HCT116 (cell line): ENCODE measurements around the gene SMARCA2. TPM values are rescaled to one million over a fixed set of nuclear protein-coding genes. Genes with fewer than 3 reads are reported as not detected.

Source experiments
- ATAC-seq: fragments of 200-7000 bp; cut with Tn5 transposase; 2 replicates; pipeline ENCODE4 v1.9.1; 2020; ENCODE audit warnings: mild to moderate bottlenecking, moderate library complexity
- BruUV-seq: library from RNA; stranded (reverse); fragments of 400-500 nt; replicated peaks from 2 replicates; lab custom pipeline; 2021; lab: Mats Ljungman, UMichigan
- CTCF ChIA-PET: fragments of 300-600 bp; sonication (Branson Sonifier 250); formaldehyde crosslinking; loops from one replicate; lab custom pipeline; 2021; ENCODE audit warnings: antibody characterized with exemption; lab: Charles Lee
- POLR2A ChIA-PET: fragments of 300-600, 350-600 bp; sonication (Branson Sonifier 250); formaldehyde crosslinking; loops from one replicate; lab custom pipeline; 2021; ENCODE audit warnings: antibody characterized with exemption; lab: Charles Lee
- RAD21 ChIA-PET, 2 experiments: fragments of 300-600 bp; sonication (Branson Sonifier 250); formaldehyde crosslinking; loops; one replicate each; lab custom pipeline; 2023; ENCODE audit warnings: low total read pairs in 2 of 2; ENCODE audit not compliant: uncharacterized antibody in 2 of 2, unreplicated experiment in 2 of 2, low non-redundant PET in 1 of 2; lab: Charles Lee
- DNase-seq: peaks from one replicate; pipeline ENCODE4 v3.0.0-alpha.2; 2010; ENCODE audit warnings: low read depth, low spot score
- H2AFZ ChIP-seq: fragments of 200-600 bp; shearing (Covaris generic), sonication (generic); 2 replicates; pipeline ENCODE4 v1.6.1; 2017; ENCODE audit warnings: low read depth, mixed run types, mixed read lengths, antibody characterized with exemption, low read length; ENCODE audit not compliant: poor library complexity, severe bottlenecking
- H3K27ac ChIP-seq: 2 replicates; pipeline ENCODE4 v1.5.1; 2012; ENCODE audit warnings: low read depth, low read length
- H3K27me3 ChIP-seq: fragments of 200-600 bp; sonication (generic); 2 replicates; pipeline ENCODE4 v1.6.1; 2016; ENCODE audit warnings: mixed run types, low read length, mixed read lengths; ENCODE audit not compliant: insufficient read depth
- H3K36me3 ChIP-seq, 2 experiments: fragments of 200-500 bp in 1 of 2; fragments of 200-600 bp in 1 of 2; sonication (Bioruptor generic) in 1 of 2; sonication (generic) in 1 of 2; 2 replicates each; pipeline versions ENCODE4 v1.5.1 to v1.6.1; 2014 to 2016; ENCODE audit warnings: low read length in 2 of 2, inconsistent platforms in 1 of 2, mixed read lengths in 1 of 2, mixed run types in 1 of 2; ENCODE audit not compliant: insufficient read depth in 2 of 2, control insufficient read depth in 1 of 2
- H3K4me1 ChIP-seq, 2 experiments: fragments of 200-600 bp in 1 of 2; sonication (generic) in 1 of 2; 2 replicates each; pipeline versions ENCODE4 v1.5.1 to v1.6.1; 2012 to 2017; ENCODE audit warnings: low read length in 2 of 2, inconsistent platforms in 1 of 2, mild to moderate bottlenecking in 1 of 2, mixed read lengths in 1 of 2, mixed run types in 1 of 2, moderate library complexity in 1 of 2; ENCODE audit not compliant: insufficient read depth in 2 of 2, control insufficient read depth in 1 of 2
- H3K4me2 ChIP-seq: fragments of 200-600 bp; sonication (generic); 2 replicates; pipeline ENCODE4 v1.6.1; 2017; ENCODE audit warnings: mixed run types, low read length, mixed read lengths
- H3K4me3 ChIP-seq, 2 experiments: fragments of 200-600 bp in 1 of 2; sonication (generic) in 1 of 2; replicated peaks in 1 of 2; 2 replicates each; pipeline ENCODE4 v1.5.1; 2011 to 2016; ENCODE audit warnings: low read length in 2 of 2, control low read depth in 1 of 2, low read depth in 1 of 2, mild to moderate bottlenecking in 1 of 2, mixed read lengths in 1 of 2, mixed run types in 1 of 2
- H3K79me2 ChIP-seq: fragments of 200-600 bp; sonication (generic); 2 replicates; pipeline ENCODE4 v1.6.1; 2017; ENCODE audit warnings: mild to moderate bottlenecking, mixed run types, low read length, moderate library complexity, mixed read lengths; ENCODE audit not compliant: insufficient read depth
- H3K9ac ChIP-seq: fragments of 200-600 bp; sonication (generic); 2 replicates; pipeline ENCODE4 v1.6.1; 2016; ENCODE audit warnings: low read length, mixed read lengths
- H3K9me2 ChIP-seq: fragments of 200-600 bp; sonication (generic), shearing (Covaris generic); 2 replicates; pipeline ENCODE4 v1.6.1; 2017; ENCODE audit warnings: mixed run types, mild to moderate bottlenecking, moderate library complexity; ENCODE audit not compliant: insufficient read depth
- H3K9me3 ChIP-seq, 2 experiments: fragments of 200-500 bp in 1 of 2; fragments of 200-600 bp in 1 of 2; sonication (Bioruptor generic) in 1 of 2; sonication (generic) in 1 of 2; 2 replicates each; pipeline ENCODE4 v1.6.1; 2014 to 2017; ENCODE audit warnings: low read length in 2 of 2, mixed read lengths in 2 of 2, inconsistent platforms in 1 of 2, low read depth in 1 of 2, mild to moderate bottlenecking in 1 of 2, mixed run types in 1 of 2, moderate library complexity in 1 of 2; ENCODE audit not compliant: control insufficient read depth in 1 of 2, insufficient read depth in 1 of 2
- H4K20me1 ChIP-seq: fragments of 200-600 bp; sonication (generic), shearing (Covaris generic); 2 replicates; pipeline ENCODE4 v1.6.1; 2017; ENCODE audit warnings: mixed run types, mild to moderate bottlenecking, moderate library complexity; ENCODE audit not compliant: insufficient read depth
- CEBPB ChIP-seq: IDR thresholded peaks from 2 replicates; pipeline ENCODE4 v1.6.1; 2012; ENCODE audit warnings: low read depth
- CTCF ChIP-seq, 3 experiments: fragments of 200-600 bp in 1 of 3; sonication (generic) in 1 of 3; IDR thresholded peaks in 2 of 3; conservative IDR thresholded peaks in 1 of 3; 2 replicates each; pipeline ENCODE4 v1.5.1; 2012 to 2017; ENCODE audit warnings: low read depth in 2 of 3, low read length in 2 of 3, antibody characterized with exemption in 1 of 3, borderline replicate concordance in 1 of 3, control low read depth in 1 of 3, mild to moderate bottlenecking in 1 of 3, mixed read lengths in 1 of 3, mixed run types in 1 of 3, moderate library complexity in 1 of 3; ENCODE audit not compliant: insufficient read depth in 1 of 3
- ELF1 ChIP-seq: IDR thresholded peaks from 2 replicates; pipeline ENCODE4 v1.6.1; 2012; ENCODE audit warnings: low read depth, borderline replicate concordance
- SRF ChIP-seq: IDR thresholded peaks from 2 replicates; pipeline ENCODE4 v1.6.1; 2012; ENCODE audit warnings: low read depth
- ZFX ChIP-seq: fragments of 450-650 bp; IDR thresholded peaks from 2 replicates; pipeline ENCODE4 v1.6.1; 2017
- ZNF274 ChIP-seq: fragments of 200-500 bp; sonication (Bioruptor generic); IDR thresholded peaks from 2 replicates; pipeline ENCODE4 v1.6.1; 2014; ENCODE audit warnings: mild to moderate bottlenecking, low read depth, low read length, inconsistent platforms
- intact Hi-C: fragments of 100-400 bp; cut with micrococcal nuclease; formaldehyde crosslinking; loops from 2 replicates; pipeline ENCODE4 v1.10.0; 2022
- total RNA-seq: library from RNA; stranded (reverse); gene quantifications from one replicate; pipeline ENCODE4 v1.2.1, GENCODE V29; 2021; ENCODE audit not compliant: unreplicated experiment

Gene SMARCA2
- total RNA-seq, 1 experiment from 2014 or later, result 14.7 TPM

DNA sequence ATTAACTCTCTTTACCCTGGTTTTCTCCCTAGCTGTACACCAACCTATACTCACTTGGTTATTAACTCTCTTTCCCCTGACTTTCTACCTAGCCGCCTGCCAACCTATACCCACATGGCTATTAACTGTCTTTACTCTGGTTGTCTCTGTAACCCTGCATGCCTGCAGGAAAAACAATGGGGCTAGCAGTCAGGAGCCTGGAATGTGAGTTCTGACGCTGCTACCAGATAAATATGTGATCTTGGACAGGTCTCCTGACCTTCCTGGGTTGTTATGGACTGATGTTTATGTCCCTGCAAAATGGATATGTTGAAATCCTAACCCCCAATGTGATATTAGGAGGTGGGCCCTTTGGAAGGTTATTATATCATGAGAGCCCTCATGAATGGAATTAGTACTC, 119.2 kb downstream of the SMARCA2 start:
- no peak overlapping the region for H3K4me3 ChIP-seq
- no peaks in the 10 kb centered on the region for H3K9me2 ChIP-seq
- no peak overlapping the region for H3K27ac ChIP-seq
- H3K4me2 ChIP-seq, result no peak overlapping the region
- DNase-seq (no peak), ATAC-seq (no peak)
- H3K36me3 ChIP-seq, result no peaks in the 10 kb centered on the region
- no peaks in the 10 kb centered on the region for H3K79me2 ChIP-seq
- no TSS peak for BruUV-seq
- H3K4me1 ChIP-seq, result no peaks in the 10 kb centered on the region
- ChIA-PET RAD21 (no interaction called here), CTCF (no interaction called here), POLR2A (no interaction called here)
- H2AFZ ChIP-seq, result no peak overlapping the region
- intact Hi-C loops, result loop anchor here (5.0 to 10.0 kb wide), 5 partner anchors 48 to 1670 kb away; no protein-coding TSS in a partner anchor
- H3K9me3 ChIP-seq, result no peaks in the 10 kb centered on the region
- H3K27me3 ChIP-seq, result no peaks in the 10 kb centered on the region
- H3K9ac ChIP-seq, result no peak overlapping the region
- H4K20me1 ChIP-seq, result no peaks in the 10 kb centered on the region
- TF ChIP-seq SRF (no peak), ZFX (no peak)

- H3K9me3 ChIP-seq, result no peaks in the 10 kb centered on the region
- no peaks in the 10 kb centered on the region for H3K36me3 ChIP-seq
- no peak overlapping the region for H3K27ac ChIP-seq
- no peak for TF ChIP-seq ZNF274
- no peak for TF ChIP-seq CEBPB
- TF ChIP-seq ELF1, result no peak
- no peak for TF ChIP-seq CTCF (IDR thresholded peaks at IDR 0.05 in 2 of 3, conservative IDR thresholded peaks at IDR 0.05 in 1 of 3; ENCODE audit: borderline replicate concordance in 1 of 3, insufficient read depth in 1 of 3, low read depth in 2 of 3, low read length in 2 of 3)
- TF ChIP-seq, all 23 proteins: peak for 0
- DNase-seq (no peak), ATAC-seq (no peak)
- Histone ChIP-seq H3K4me3 (no peak overlapping the region), H3K9me2 (no peaks in the 10 kb centered on the region), H2AFZ (no peak overlapping the region), H4K20me1 (no peaks in the 10 kb centered on the region), H3K9ac (no peak overlapping the region), H3K27me3 (no peaks in the 10 kb centered on the region), H3K79me2 (no peaks in the 10 kb centered on the region), H3K4me1 (no peaks in the 10 kb centered on the region), H3K4me2 (no peak overlapping the region)
- ChIA-PET CTCF (no interaction called here), RAD21 (no interaction called here), POLR2A (no interaction called here)
- intact Hi-C loops, result loop anchor here (10.0 kb wide), 2 partner anchors 466 to 1666 kb away; no protein-coding TSS in a partner anchor
- BruUV-seq, result no TSS peak
Observed at GRCh38 chr9:2138646-2139045, 123.5 kb downstream of the SMARCA2 start.
